ENCODE data around the gene S100A13. TPM values are rescaled to one million over a fixed set of nuclear protein-coding genes. Genes with fewer than 3 reads are reported as not detected.
"Not testable (repeated sequence)": the region's sequence is repeated elsewhere in the genome, so short reads cannot be mapped to it uniquely, and the experiment has no call there.

The S100A13 gene
- polyA plus RNA-seq (ENCODE audit: insufficient read length in 4 of 4): 100 to 1,000 TPM; 133 to 184 (median 160) TPM

DNA sequence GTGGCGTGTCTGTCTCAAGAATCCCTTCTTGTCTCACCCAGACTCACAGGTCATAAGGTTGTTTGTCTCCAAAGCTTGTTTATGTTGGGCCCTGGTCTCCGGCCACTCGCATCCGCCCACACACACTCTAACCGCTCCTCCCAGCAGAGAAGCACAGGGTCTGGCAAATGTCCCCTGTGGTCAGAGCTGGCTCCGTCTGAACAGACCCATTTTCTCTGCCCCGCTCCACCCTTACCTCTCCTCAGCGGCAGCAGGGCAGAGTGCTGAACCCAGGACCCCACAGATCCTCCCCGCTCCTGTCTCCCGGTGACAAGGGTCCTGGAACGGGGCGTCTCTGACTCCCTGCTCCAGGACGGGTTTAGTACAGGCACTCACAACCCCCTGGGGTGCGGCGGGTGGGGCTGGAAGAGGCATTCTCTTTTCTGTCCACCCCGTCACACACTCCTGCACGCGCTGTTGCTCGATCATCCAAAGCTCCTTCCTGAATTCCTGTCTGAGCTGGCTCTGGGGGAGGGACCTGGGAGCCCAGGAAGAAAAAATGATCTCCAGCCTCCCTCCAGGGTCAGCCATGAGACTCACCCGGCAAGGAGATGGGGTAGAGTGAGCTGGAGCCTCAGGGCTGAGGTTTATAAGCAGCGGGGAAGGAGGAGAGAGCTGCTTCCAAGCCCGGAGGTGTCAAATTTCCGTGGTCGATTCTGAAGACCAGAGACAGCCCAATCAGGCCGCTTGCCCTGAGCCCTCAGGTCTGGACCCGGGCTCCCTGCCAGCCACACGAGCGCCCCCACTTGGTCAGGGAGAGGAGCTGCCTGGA lies at the start of gene S100A13:
TSS of gene S100A13 (minus strand) at position 602 of the 811 bp plus-strand sequence. CDS start 1,033 bp downstream, outside the sequence.
- DNase-seq (ENCODE audit: low read depth in 4 of 4, low spot score in 2 of 4): peak in 2 of 4 donors; percentile 74 to 83

DNA sequence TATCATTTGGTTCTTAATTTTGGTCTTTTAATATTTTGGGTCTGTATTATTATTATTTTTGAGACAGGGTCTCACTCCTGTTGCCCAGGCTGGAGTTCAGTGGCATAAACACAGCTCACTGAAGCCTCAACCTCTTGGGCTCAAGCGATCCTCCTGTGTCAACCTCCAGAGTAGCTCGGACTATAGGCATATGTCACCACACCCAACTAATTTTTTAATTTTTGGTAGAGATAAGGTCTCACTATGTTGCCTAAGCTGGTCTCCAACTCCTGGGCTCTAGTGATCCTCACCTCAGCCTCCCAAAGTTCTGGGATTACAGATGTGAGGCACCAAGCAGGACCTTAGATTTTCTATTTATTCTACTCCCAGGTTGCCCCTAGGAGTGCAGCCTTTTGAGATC lies 46.2 kb upstream of the S100A13 start:
- DNase-seq (ENCODE audit: low read depth in 4 of 4, low spot score in 2 of 4): no peak

DNA sequence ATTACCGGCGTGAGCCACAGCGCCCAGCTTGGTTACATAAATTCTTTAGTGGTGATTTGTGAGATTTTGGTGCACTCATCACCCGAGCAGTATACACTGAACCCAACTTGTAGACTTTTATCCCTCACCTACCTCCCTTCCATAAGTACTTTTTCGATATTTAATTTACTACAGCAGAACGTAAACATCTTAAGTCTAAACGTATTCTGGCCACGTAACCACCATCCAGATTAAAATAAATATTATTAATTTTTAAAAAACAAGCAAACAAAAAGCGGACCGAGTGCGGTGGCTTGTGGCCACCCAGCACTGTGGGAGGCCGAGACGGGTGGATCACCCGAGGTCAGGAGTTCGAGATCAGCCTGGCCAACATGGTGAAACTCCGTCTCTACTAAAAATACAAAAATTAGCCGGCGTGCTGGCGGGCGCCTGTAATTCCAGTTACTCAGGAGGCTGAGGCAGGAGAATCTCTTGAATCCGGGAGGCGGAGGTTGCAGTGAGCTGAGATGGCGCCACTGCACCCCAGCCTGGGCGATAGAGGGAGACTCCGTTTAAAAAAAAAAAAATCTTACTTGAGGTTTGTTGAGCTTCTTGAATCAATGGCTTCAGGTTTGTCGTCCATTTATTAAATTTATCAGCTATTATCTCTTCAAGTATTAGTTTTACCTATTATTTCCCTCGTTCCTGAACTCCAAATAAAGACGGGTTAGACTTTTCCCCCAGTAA lies 44.5 kb upstream of the S100A13 start:
- DNase-seq (ENCODE audit: low read depth in 4 of 4, low spot score in 2 of 4): not testable (repeated sequence)

DNA sequence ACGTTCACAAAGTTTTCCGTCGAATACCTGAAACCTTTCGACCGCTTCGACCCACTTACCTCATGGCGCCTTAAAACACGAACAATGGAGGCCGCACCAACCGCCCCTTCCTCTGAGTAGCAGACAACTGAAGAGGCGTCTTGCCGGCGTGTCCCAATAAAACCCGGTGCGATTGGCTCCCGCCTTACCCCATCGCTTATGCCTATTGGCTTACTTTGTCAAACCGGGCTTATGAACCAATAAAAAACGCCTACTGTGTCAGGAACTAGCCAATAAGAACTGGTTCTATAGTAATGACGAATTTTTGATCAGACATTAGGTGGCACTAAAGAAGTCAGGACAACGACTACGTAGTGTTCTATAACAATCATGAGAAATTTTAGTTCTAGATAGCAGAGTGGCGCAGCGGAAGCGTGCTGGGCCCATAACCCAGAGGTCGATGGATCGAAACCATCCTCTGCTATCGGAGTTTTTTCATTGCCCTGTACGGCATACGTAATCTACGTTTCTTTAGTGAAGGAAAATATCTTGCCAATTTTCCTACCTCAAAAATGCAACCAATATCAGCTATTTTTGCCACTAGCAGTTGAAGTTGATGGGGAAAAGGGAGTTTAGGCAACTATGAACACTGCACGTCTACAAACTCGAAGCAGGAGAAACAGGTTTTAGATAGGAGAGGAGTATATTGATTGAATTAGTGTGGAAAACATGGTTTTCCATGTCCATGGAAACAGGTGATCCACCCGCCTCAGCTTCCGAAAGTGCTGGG lies 43.7 kb upstream of the S100A13 start, which contains the start of gene ILF2:
TSS of gene ILF2 (minus strand) at position 135 of the 769 bp plus-strand sequence. CDS start at position 64, 71 bp downstream.
- DNase-seq (ENCODE audit: low read depth in 4 of 4, low spot score in 2 of 4): peak; percentile 97 to 99 (median 98)

DNA sequence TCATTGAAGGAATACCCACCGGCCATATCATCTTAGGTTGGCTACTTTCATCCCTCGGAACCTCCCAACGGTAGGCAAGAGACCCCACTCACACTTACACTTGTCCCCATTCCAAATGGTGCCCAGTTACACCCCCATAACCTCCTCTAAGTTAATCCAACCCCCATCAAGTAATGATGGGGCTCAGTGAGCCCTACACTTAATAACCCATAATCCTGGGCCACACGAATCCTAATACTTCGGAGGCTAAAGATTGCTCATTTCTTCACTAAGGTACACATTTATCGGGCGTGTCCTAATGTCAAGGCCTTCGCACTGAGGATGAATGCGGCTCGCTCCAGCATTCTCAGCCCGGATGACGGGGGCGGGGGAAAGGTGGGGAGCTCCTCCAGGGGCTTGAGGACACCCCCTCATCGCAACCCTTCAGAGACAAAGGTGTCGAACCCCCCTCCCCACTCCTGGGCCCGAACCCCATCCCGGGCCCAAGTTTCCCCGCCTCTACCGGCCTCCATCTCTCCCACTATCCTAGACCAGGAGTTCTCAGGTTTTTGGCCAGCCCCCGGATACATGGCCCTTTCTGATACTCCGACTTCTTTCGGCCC lies 43.1 kb upstream of the S100A13 start:
- no peak for DNase-seq (ENCODE audit: low read depth in 4 of 4, low spot score in 2 of 4)

DNA sequence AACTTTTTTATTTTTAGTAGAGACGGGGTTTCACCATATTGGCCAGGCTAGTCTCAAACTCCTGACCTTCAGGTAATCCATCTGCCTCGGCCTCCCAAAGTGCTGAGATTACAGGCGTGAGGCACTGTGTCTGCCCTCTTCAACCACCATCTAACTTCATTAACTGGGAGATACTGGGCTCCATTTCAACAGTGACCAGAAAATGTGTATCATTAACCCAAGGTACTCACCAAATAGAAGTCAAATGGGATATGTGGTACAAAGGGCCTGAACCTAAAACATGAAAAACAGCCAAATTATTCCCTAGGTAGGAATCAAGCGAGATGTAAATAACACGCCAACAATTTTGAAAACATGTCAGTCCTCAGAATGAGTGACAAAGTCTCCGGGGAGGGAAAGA lies 42.3 kb upstream of the S100A13 start:
- no peak for DNase-seq (ENCODE audit: low read depth in 4 of 4, low spot score in 2 of 4)

GRCh38 chr1:153668672-153669071 lies 41.4 kb upstream of the S100A13 start:
- DNase-seq (ENCODE audit: low read depth in 4 of 4, low spot score in 2 of 4): not testable (repeated sequence)

- DNase-seq (ENCODE audit: low read depth in 4 of 4, low spot score in 2 of 4): no peak
Measured at GRCh38 chr1:153667439-153667838, 40.1 kb upstream of the S100A13 start.

- DNase-seq (ENCODE audit: low read depth in 4 of 4, low spot score in 2 of 4): no peak
Measured at GRCh38 chr1:153663211-153663610, 35.9 kb upstream of the S100A13 start.

GRCh38 chr1:153662269-153662668 lies 35.0 kb upstream of the S100A13 start:
- no peak for DNase-seq (ENCODE audit: low read depth in 4 of 4, low spot score in 2 of 4)

- no peak for DNase-seq (ENCODE audit: low read depth in 4 of 4, low spot score in 2 of 4)
Measured at GRCh38 chr1:153661111-153661708, 33.9 kb upstream of the S100A13 start.

- DNase-seq (ENCODE audit: low read depth in 4 of 4, low spot score in 2 of 4): no peak
Measured at GRCh38 chr1:153659656-153660055, 32.4 kb upstream of the S100A13 start.

DNA sequence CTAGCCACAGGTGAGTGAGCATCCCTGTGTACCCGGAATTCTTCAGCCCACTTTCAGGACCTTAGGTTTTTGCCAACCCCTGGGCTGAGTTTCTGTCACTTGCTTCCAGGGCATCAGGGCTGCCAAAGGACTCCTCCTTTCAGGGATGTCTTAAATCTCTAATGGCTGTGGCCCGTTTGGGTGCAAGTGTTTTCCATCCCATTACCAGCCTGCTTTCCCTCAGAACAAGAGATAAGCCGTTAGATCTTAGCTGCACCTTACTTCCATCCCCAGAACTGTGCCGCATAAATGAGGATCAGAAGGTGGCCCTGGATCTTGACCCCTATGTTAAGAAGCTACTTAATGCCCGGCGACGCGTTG lies 31.9 kb upstream of the S100A13 start:
- DNase-seq (ENCODE audit: low read depth in 4 of 4, low spot score in 2 of 4): no peak

DNA sequence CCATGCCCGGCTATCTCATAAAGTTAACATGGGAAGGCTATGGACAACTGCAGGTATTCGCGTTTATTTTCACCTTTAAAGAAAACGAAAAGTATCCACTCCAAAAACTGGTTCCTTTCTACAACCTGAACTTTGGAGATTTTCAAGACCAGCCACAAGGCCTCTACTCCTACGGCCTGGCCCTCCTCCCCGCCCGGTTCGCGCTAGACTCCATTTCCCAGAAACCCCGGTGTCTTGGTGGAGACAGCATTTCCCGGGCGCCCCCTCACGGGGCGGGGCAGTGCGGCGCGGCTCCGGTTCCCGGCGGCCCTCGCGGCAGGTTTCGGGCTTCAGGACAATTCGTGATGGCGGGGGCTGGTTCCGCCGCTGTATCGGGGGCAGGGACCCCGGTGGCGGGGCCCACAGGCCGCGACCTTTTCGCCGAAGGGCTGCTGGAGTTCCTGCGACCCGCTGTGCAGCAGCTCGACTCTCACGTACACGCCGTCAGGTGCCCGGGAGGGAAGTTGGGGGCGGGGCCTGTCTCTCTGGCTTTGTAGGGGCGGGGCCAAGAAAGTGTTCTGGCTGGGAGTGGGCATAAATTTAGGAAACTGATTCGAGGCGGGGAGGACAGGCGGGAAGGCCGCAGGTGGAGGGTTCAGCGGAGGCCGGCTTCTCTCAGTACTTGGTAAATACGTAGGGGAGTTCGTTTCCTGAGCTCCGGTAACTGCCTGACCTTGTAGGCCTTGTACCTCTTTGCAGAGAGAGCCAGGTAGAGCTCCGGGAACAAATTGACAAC lies 31.3 kb upstream of the S100A13 start, which contains the start of gene SNAPIN:
TSS of gene SNAPIN (plus strand) at position 304 of the 775 bp plus-strand sequence. CDS start at position 345, 41 bp downstream.
- peak in 3 of 4 donors; percentile 77 to 87 (median 85) for DNase-seq (ENCODE audit: low read depth in 4 of 4, low spot score in 2 of 4)

DNA sequence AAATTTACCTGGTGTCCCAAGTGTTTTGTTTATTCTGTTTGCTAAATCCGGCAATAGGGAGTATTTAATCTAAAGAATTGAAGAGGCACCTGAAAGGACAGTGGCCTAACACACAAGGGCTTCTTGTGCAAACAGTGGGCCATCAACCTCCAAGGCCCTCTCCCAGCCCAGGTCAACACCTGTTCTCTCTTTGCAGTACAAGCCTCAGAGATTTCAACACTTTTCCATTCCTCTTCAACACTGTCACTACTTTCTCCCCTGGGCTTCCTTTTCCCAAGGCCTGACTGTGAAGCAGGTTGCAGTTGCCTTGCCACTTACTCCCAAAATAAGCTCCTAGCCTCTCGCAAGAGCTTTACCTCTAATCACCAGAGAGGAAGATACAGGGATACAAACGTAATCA lies 28.0 kb upstream of the S100A13 start:
- DNase-seq (ENCODE audit: low read depth in 4 of 4, low spot score in 2 of 4): no peak

DNA sequence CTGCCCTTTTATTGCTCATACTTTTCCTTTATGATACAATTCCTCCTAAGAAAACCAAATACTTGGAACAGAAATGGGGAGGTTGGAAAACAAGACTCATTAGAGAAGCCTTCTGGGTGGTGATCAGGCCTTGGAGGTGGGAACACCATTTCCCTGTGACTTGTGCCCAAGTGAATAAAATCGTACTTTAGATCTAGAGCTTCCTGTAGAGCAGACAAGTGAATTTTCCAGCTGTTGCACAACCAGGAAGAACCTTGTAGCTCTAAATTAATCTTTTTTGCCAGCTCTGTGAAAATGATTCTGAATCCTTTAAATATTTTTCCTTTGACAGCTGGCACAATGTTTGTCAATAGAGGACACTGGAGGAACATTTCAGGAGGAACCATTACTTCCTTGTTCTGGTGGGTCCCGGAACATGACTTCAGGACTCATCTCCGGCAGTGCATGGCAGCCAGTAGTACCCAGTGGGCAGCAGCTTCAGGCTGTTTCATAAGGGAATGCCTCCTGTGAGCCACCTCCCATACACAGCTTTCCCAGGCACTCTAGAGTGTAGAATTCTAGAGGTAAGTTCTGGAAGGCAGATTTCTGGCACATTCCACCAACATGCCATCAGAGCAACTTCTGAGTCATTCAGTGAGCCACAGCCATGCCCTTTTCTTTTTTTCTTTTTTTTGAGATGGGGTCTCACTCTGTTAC lies 25.6 kb upstream of the S100A13 start:
- no peak for DNase-seq (ENCODE audit: low read depth in 4 of 4, low spot score in 2 of 4)

- DNase-seq (ENCODE audit: low read depth in 4 of 4, low spot score in 2 of 4): no peak
Measured at GRCh38 chr1:153651771-153652170, 24.5 kb upstream of the S100A13 start.

- DNase-seq (ENCODE audit: low read depth in 4 of 4, low spot score in 2 of 4): no peak
Measured at GRCh38 chr1:153649863-153650235, 22.5 kb upstream of the S100A13 start.

Data from left renal cortex interstitium (tissue), 4 donors.